Measurements from ENCODE around the gene XPC. TPM values are rescaled to one million over a fixed set of nuclear protein-coding genes. Genes with fewer than 3 reads are reported as not detected.

Gene XPC
- total RNA-seq, 2 donors from 2014 or later = 33.0 to 40.0 TPM

- no peak for TF ChIP-seq CTCF (conservative IDR thresholded peaks at IDR 0.05)
- H3K4me1 ChIP-seq (ENCODE audit: control insufficient read depth, insufficient read depth, low read length) = no peaks in the 10 kb centered on the region
- H3K4me3 ChIP-seq (ENCODE audit: low read length) = no peak overlapping the region
- H3K9ac ChIP-seq (ENCODE audit: extremely low read depth, low read length, poor library complexity, severe bottlenecking) = no peak overlapping the region
- H3K36me3 ChIP-seq (ENCODE audit: control insufficient read depth, insufficient read depth, low read length) = peaks cover 91% of the 10 kb centered on the region
- peaks cover 27% of the 10 kb centered on the region for H3K9me3 ChIP-seq (ENCODE audit: control insufficient read depth, low read length)
- no peak overlapping the region for H3K27ac Mint-ChIP-seq
- no peaks in the 10 kb centered on the region for H3K4me1 Mint-ChIP-seq
- H3K9me3 Mint-ChIP-seq = peaks cover 22% of the 10 kb centered on the region
- DNase-seq = no peak
- H3K36me3 Mint-ChIP-seq (ENCODE audit: low read depth) = peaks cover 94% of the 10 kb centered on the region
- no peak overlapping the region for H3K27ac ChIP-seq (ENCODE audit: low read depth, low read length)
- WGBS, 2 experiments (ENCODE audit: insufficient coverage in 1 of 2, insufficient read length in 1 of 2) = 100% methylated on average over 1 to 2 of the region's 2 CpGs
- H3K27me3 ChIP-seq (ENCODE audit: control insufficient read depth, insufficient read depth, low read length, poor library complexity, severe bottlenecking) = no peaks in the 10 kb centered on the region
- H3K4me3 Mint-ChIP-seq = no peak overlapping the region
- no peaks in the 10 kb centered on the region for H3K27me3 Mint-ChIP-seq (ENCODE audit: insufficient read depth)
These were observed 17.1 kb downstream of the XPC start for GRCh38 chr3:14161282-14161681.

- Histone ChIP-seq H3K9ac (ENCODE audit: extremely low read depth, low read length, poor library complexity, severe bottlenecking) (no peak overlapping the region), H3K4me3 (ENCODE audit: low read length) (no peak overlapping the region), H3K36me3 (ENCODE audit: control insufficient read depth, insufficient read depth, low read length) (peaks cover 89% of the 10 kb centered on the region), H3K27ac (ENCODE audit: low read depth, low read length) (no peak overlapping the region), H3K4me1 (ENCODE audit: control insufficient read depth, insufficient read depth, low read length) (no peaks in the 10 kb centered on the region), H3K9me3 (ENCODE audit: control insufficient read depth, low read length) (peaks cover 27% of the 10 kb centered on the region), H3K27me3 (ENCODE audit: control insufficient read depth, insufficient read depth, low read length, poor library complexity, severe bottlenecking) (no peaks in the 10 kb centered on the region)
- peaks cover 92% of the 10 kb centered on the region for H3K36me3 Mint-ChIP-seq (ENCODE audit: low read depth)
- H3K4me1 Mint-ChIP-seq = no peaks in the 10 kb centered on the region
- H3K27ac Mint-ChIP-seq = no peak overlapping the region
- DNase-seq = no peak
- no peak for TF ChIP-seq CTCF (conservative IDR thresholded peaks at IDR 0.05)
- H3K9me3 Mint-ChIP-seq = peaks cover 22% of the 10 kb centered on the region
- no peak overlapping the region for H3K4me3 Mint-ChIP-seq
- no peaks in the 10 kb centered on the region for H3K27me3 Mint-ChIP-seq (ENCODE audit: insufficient read depth)
- WGBS, 2 experiments (ENCODE audit: insufficient coverage in 1 of 2, insufficient read length in 1 of 2) = 93% methylated on average over 3 to 8 of the region's 8 CpGs
These were observed 19.0 kb downstream of the XPC start for GRCh38 chr3:14159426-14159825.

- Histone ChIP-seq H3K9me3 (ENCODE audit: control insufficient read depth, low read length) (peaks cover 27% of the 10 kb centered on the region), H3K27ac (ENCODE audit: low read depth, low read length) (no peak overlapping the region), H3K9ac (ENCODE audit: extremely low read depth, low read length, poor library complexity, severe bottlenecking) (no peak overlapping the region), H3K4me1 (ENCODE audit: control insufficient read depth, insufficient read depth, low read length) (no peaks in the 10 kb centered on the region), H3K4me3 (ENCODE audit: low read length) (no peak overlapping the region), H3K36me3 (ENCODE audit: control insufficient read depth, insufficient read depth, low read length) (peaks cover 89% of the 10 kb centered on the region), H3K27me3 (ENCODE audit: control insufficient read depth, insufficient read depth, low read length, poor library complexity, severe bottlenecking) (no peaks in the 10 kb centered on the region)
- DNase-seq = no peak
- no peak overlapping the region for H3K27ac Mint-ChIP-seq
- H3K4me1 Mint-ChIP-seq = no peaks in the 10 kb centered on the region
- peaks cover 22% of the 10 kb centered on the region for H3K9me3 Mint-ChIP-seq
- TF ChIP-seq CTCF (conservative IDR thresholded peaks at IDR 0.05) = no peak
- H3K4me3 Mint-ChIP-seq = no peak overlapping the region
- WGBS, 2 experiments (ENCODE audit: insufficient coverage in 1 of 2, insufficient read length in 1 of 2) = 94 to 95% methylated on average over 6 to 14 of the region's 14 CpGs
- H3K36me3 Mint-ChIP-seq (ENCODE audit: low read depth) = peaks cover 91% of the 10 kb centered on the region
- H3K27me3 Mint-ChIP-seq (ENCODE audit: insufficient read depth) = no peaks in the 10 kb centered on the region
These were observed 20.0 kb downstream of the XPC start for GRCh38 chr3:14158370-14158769.

Data from endodermal cell (in vitro differentiated cells).